Suprapubic skin (tissue), 2 donors: ENCODE measurements around the gene TM7SF2.

ENCODE experiments used
- EP300 ChIP-seq: sonication (generic); formaldehyde crosslinking; IDR thresholded peaks from one replicate; pipeline ENCODE4 v1.6.1; 2017; ENCODE audit warnings: antibody characterized with exemption
- POLR2A ChIP-seq, 2 donors: fragments of 450-650 bp; IDR thresholded peaks; one replicate each; pipeline ENCODE4 v1.6.1; 2017; ENCODE audit warnings: antibody characterized with exemption in 2 of 2, mild to moderate bottlenecking in 2 of 2, moderate library complexity in 2 of 2

GRCh38 chr11:65112546-65113360 lies 1.1 kb downstream of the TM7SF2 start:
- no peak for TF ChIP-seq POLR2A (IDR thresholded peaks at IDR 0.05)
- TF ChIP-seq EP300, result no peak
